ENCODE data around the gene PTX4. TPM values are rescaled to one million over a fixed set of nuclear protein-coding genes. Genes with fewer than 3 reads are reported as not detected.

Gene PTX4
- total RNA-seq, 1 donor from 2014 or later, result not detected

DNA sequence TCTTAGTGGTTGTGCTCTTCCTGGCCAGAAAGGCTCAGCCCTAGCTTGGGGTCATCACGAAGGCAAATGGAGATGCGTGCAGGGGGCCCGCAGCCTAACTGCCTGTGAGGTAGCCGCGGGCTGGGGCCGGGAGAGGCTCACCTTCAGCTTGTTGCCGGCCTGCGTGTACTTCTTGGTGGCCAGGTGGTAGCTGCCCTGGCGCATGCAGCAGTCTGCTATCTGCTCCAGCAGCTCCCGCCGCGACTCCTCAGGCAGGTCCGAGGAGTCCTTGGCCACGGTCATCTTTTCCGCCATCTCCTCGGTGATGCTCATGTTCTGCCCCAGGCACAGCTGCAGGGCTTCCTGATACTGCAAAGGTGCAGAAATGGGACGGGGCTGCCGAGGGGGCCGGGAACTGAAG, 31.7 kb upstream of the PTX4 start:
- intact Hi-C loops (cut with DNase I), result no loop called here
- Histone ChIP-seq H3K9me3 (no peaks in the 10 kb centered on the region), H3K27ac (no peak overlapping the region), H3K27me3 (no peaks in the 10 kb centered on the region), H3K36me3 (peaks cover 0 to 19% of the 10 kb centered on the region in 2 donors), H3K4me3 (no peak overlapping the region), H3K4me1 (no peaks in the 10 kb centered on the region)
- DNase-seq (ENCODE audit: extremely low spot score in 2 of 2), result no peak
- TF ChIP-seq POLR2A (IDR thresholded peaks at IDR 0.05), result no peak
- TF ChIP-seq POLR2AphosphoS5 (IDR thresholded peaks at IDR 0.05; ENCODE audit: insufficient read depth in 1 of 2, low read depth in 1 of 2), result no peak
- TF ChIP-seq, protein P1, sequence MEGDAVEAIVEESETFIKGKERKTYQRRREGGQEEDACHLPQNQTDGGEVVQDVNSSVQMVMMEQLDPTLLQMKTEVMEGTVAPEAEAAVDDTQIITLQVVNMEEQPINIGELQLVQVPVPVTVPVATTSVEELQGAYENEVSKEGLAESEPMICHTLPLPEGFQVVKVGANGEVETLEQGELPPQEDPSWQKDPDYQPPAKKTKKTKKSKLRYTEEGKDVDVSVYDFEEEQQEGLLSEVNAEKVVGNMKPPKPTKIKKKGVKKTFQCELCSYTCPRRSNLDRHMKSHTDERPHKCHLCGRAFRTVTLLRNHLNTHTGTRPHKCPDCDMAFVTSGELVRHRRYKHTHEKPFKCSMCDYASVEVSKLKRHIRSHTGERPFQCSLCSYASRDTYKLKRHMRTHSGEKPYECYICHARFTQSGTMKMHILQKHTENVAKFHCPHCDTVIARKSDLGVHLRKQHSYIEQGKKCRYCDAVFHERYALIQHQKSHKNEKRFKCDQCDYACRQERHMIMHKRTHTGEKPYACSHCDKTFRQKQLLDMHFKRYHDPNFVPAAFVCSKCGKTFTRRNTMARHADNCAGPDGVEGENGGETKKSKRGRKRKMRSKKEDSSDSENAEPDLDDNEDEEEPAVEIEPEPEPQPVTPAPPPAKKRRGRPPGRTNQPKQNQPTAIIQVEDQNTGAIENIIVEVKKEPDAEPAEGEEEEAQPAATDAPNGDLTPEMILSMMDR (IDR thresholded peaks at IDR 0.05), result no peak

DNA sequence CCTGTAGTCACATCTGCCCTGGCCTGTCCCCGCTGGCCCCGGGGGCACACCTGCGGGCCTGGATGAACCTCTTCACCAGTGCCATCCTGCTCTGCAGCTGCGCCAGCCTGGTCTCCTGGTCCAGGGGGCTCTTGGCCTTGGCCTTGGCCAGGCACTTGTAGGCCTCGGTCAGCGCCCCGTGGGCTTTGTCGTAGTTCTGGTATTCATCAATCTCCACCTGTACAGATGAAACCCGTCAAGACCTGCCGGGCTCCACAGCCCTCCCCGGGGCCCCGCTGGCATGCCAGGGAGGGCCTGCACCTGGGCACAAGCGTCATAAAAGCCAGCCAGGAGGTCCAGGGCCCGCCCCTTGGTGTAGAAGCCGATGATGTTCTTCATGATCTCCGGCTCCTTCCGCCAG, 31.1 kb upstream of the PTX4 start:
- TF ChIP-seq POLR2A (IDR thresholded peaks at IDR 0.05) (no peak), POLR2AphosphoS5 (IDR thresholded peaks at IDR 0.05; ENCODE audit: insufficient read depth in 1 of 2, low read depth in 1 of 2) (no peak)
- TF ChIP-seq, protein P1 (IDR thresholded peaks at IDR 0.05), result no peak
- Histone ChIP-seq H3K9me3 (no peaks in the 10 kb centered on the region), H3K36me3 (peaks cover 0 to 21% of the 10 kb centered on the region in 2 donors), H3K4me3 (no peak overlapping the region), H3K4me1 (no peaks in the 10 kb centered on the region), H3K27me3 (no peaks in the 10 kb centered on the region), H3K27ac (no peak overlapping the region)
- intact Hi-C loops (cut with DNase I), result no loop called here
- DNase-seq (ENCODE audit: extremely low spot score in 2 of 2), result no peak

DNA sequence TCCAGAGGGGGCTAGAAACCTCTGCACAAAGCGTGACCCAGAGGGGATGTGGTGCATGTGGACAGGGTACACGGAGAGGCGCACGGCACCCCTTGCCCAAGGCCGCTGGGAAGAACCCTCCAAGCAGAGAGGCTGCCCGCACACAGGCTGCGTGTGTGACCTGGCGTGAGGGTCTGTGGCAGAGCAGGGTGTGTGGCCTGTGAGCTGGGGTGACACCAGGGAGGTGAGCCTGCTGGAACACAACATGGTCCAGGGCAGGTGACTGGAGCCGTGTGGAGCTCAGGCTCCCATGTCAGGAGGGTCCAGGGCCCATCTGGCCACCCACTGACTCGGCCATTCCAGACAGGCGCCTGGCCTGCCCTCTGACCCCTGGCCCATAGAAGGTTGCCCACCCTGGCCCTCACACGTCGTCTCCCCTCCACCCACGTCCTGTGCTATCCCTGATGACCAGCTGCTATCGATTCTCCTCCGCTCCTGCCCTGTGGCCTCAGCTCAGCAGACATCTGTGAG, 29.9 kb upstream of the PTX4 start:
- intact Hi-C loops (cut with DNase I), result no loop called here
- Histone ChIP-seq H3K4me1 (no peaks in the 10 kb centered on the region), H3K27me3 (no peaks in the 10 kb centered on the region), H3K36me3 (peaks cover 0 to 28% of the 10 kb centered on the region in 2 donors), H3K4me3 (no peak overlapping the region), H3K27ac (no peak overlapping the region), H3K9me3 (no peaks in the 10 kb centered on the region)
- TF ChIP-seq, protein P1 (IDR thresholded peaks at IDR 0.05), result no peak
- TF ChIP-seq POLR2A (IDR thresholded peaks at IDR 0.05), result no peak
- no peak for TF ChIP-seq POLR2AphosphoS5 (IDR thresholded peaks at IDR 0.05; ENCODE audit: insufficient read depth in 1 of 2, low read depth in 1 of 2)
- DNase-seq (ENCODE audit: extremely low spot score in 2 of 2), result no peak

DNA sequence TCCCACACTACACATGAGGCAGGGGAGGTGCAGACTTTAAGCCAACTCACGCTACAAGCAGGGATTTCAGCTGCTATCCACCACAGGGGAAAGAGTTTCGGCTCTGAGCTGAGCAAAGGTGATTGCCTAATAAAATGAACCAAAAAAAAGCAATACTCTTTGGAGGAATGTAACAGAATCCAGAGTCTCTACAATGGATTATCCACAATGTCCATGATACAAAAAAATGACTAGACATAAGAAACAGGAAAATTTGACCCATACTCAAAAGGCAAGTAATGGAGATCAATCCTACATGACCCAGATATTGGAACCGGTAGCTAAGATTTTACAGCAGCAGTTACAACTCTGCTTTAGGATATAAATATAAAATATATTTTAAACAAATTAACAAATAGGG, 25.8 kb upstream of the PTX4 start:
- no peak for DNase-seq (ENCODE audit: extremely low spot score in 2 of 2)
- no peak overlapping the region for H3K27ac ChIP-seq
- peaks cover 0 to 18% of the 10 kb centered on the region in 2 donors for H3K36me3 ChIP-seq
- no peak overlapping the region for H3K4me3 ChIP-seq
- H3K4me1 ChIP-seq, result peaks cover 5% of the 10 kb centered on the region
- intact Hi-C loops (cut with DNase I), result no loop called here
- TF ChIP-seq POLR2AphosphoS5 (IDR thresholded peaks at IDR 0.05; ENCODE audit: insufficient read depth in 1 of 2, low read depth in 1 of 2), result no peak
- no peak for TF ChIP-seq POLR2A (IDR thresholded peaks at IDR 0.05)
- TF ChIP-seq, protein P1 (IDR thresholded peaks at IDR 0.05), result no peak
- H3K27me3 ChIP-seq, result no peaks in the 10 kb centered on the region
- no peaks in the 10 kb centered on the region for H3K9me3 ChIP-seq

DNA sequence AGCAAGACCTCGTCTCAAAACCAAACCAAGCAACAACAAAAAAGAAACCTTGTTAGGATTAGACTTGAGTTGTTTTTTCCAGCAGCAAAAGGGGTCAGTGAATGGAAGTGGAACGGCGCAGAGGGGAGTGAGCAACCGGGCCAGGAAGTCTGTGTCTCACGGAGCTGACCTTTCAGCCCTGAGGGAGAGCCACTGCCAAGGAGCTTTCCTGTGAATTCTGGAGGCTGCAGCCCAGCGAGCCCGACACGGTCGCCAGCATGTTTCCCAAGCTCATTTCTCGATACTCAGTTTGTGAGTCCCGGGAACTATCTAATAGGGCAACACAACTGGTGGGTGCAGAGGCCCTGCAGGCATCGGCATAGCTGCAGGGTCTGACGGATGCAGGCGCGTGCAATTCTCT, 24.0 kb upstream of the PTX4 start:
- H3K27ac ChIP-seq, result peak overlapping the region; percentile 39
- peaks cover 0 to 21% of the 10 kb centered on the region in 2 donors for H3K36me3 ChIP-seq
- intact Hi-C loops (cut with DNase I), result no loop called here

More for the DNA sequence above, 24.0 kb upstream of the PTX4 start:
- no peak for TF ChIP-seq POLR2AphosphoS5 (IDR thresholded peaks at IDR 0.05; ENCODE audit: insufficient read depth in 1 of 2, low read depth in 1 of 2)
- no peak for TF ChIP-seq POLR2A (IDR thresholded peaks at IDR 0.05)
- TF ChIP-seq, protein P1 (IDR thresholded peaks at IDR 0.05), result no peak
- Histone ChIP-seq H3K9me3 (no peaks in the 10 kb centered on the region), H3K27me3 (no peaks in the 10 kb centered on the region), H3K4me3 (no peak overlapping the region), H3K4me1 (peaks cover 5% of the 10 kb centered on the region)
- no peak for DNase-seq (ENCODE audit: extremely low spot score in 2 of 2)
